A673 (cell line): ENCODE results near the gene ADD3.

Source experiments
- EZH2 ChIP-seq: fragments of 200-600 bp; sonication (generic); IDR thresholded peaks from 2 replicates; pipeline ENCODE4 v1.6.1; 2017; ENCODE audit warnings: borderline replicate concordance, low read depth, mild to moderate bottlenecking, mixed read lengths, antibody characterized with exemption, low read length; ENCODE audit not compliant: poor library complexity, severe bottlenecking
- TF ChIP-seq, protein P1 (sequence below): fragments of 300-800, 200-600 bp; sonication (generic); conservative IDR thresholded peaks from 2 replicates; pipeline ENCODE4 v1.5.1; 2017; ENCODE audit warnings: low read depth, mild to moderate bottlenecking, antibody characterized with exemption, low read length, moderate library complexity, mixed read lengths

GRCh38 chr10:110075686-110076085, 67.9 kb downstream of the ADD3 start:
- TF ChIP-seq, protein P1, sequence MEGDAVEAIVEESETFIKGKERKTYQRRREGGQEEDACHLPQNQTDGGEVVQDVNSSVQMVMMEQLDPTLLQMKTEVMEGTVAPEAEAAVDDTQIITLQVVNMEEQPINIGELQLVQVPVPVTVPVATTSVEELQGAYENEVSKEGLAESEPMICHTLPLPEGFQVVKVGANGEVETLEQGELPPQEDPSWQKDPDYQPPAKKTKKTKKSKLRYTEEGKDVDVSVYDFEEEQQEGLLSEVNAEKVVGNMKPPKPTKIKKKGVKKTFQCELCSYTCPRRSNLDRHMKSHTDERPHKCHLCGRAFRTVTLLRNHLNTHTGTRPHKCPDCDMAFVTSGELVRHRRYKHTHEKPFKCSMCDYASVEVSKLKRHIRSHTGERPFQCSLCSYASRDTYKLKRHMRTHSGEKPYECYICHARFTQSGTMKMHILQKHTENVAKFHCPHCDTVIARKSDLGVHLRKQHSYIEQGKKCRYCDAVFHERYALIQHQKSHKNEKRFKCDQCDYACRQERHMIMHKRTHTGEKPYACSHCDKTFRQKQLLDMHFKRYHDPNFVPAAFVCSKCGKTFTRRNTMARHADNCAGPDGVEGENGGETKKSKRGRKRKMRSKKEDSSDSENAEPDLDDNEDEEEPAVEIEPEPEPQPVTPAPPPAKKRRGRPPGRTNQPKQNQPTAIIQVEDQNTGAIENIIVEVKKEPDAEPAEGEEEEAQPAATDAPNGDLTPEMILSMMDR, result no peak
- no peak for TF ChIP-seq EZH2
